K562 (cell line): Measurements from ENCODE around the gene FGGY. TPM values are rescaled to one million over a fixed set of nuclear protein-coding genes. Genes with fewer than 3 reads are reported as not detected.

ENCODE experiments used
- ATAC-seq: fragments of 200-7000 bp; cut with Tn5 transposase; 3 replicates; pipeline ENCODE4 v1.9.1; 2020; ENCODE audit warnings: moderate library complexity
- BruUV-seq: library from RNA; stranded (reverse); fragments of 400-500 nt; replicated peaks from 2 replicates; lab custom pipeline; 2021; lab: Mats Ljungman, UMichigan
- CTCF ChIA-PET: fragments of 300-600 bp; formaldehyde crosslinking; extraction: SDS; loops from one replicate; lab custom pipeline; 2021; ENCODE audit warnings: low intra/inter-chr PET ratio; lab: Yijun Ruan, JAX
- POLR2A ChIA-PET: fragments of 300-600, 350-650 bp; sonication (Branson Sonifier 250); formaldehyde crosslinking; extraction: SDS; loops from one replicate; lab custom pipeline; 2021; ENCODE audit warnings: antibody characterized with exemption, inconsistent platforms; lab: Yijun Ruan, JAX
- DNase-seq, 4 experiments: peaks; one replicate each; pipeline versions ENCODE4 v3.0.0 to v3.0.0-alpha.2; 2011 to 2018; ENCODE audit warnings: low spot score in 3 of 4, mixed read lengths in 3 of 4; ENCODE audit errors: extremely low read depth in 1 of 4
- FAIRE-seq: peaks from 2 replicates; lab custom pipeline; 2011; peaks lifted over from hg19 to GRCh38; lab: Jason Lieb, UNC
- H2AFZ ChIP-seq: 2 replicates; pipeline ENCODE4 v1.6.0; 2011; ENCODE audit warnings: low read depth, low read length, control low read depth, inconsistent platforms
- H3K27ac ChIP-seq: fragments of 200-600 bp; 3 replicates; pipeline ENCODE4 v1.8.0; 2011; ENCODE audit warnings: low read depth, mild to moderate bottlenecking, control low read depth, inconsistent platforms, low read length, moderate library complexity, mixed read lengths; ENCODE audit errors: extremely low read depth
- H3K27me3 ChIP-seq, 2 experiments: fragments of 300-600 bp in 1 of 2; 2 replicates in 1 of 2; 3 replicates in 1 of 2; pipeline versions ENCODE4 v1.6.0 to v1.8.0; 2011; ENCODE audit warnings: inconsistent platforms in 2 of 2, low read length in 2 of 2, mild to moderate bottlenecking in 1 of 2, mixed read lengths in 1 of 2, moderate library complexity in 1 of 2; ENCODE audit not compliant: control insufficient read depth in 2 of 2, insufficient read depth in 2 of 2
- H3K36me3 ChIP-seq: fragments of 300-600 bp; 3 replicates; pipeline ENCODE4 v1.8.0; 2011; ENCODE audit warnings: mild to moderate bottlenecking, low read length, inconsistent platforms; ENCODE audit not compliant: control insufficient read depth, insufficient read depth
- H3K4me1 ChIP-seq, 2 experiments: fragments of 200-600 bp in 1 of 2; replicated peaks in 1 of 2; 2 replicates in 1 of 2; 3 replicates in 1 of 2; pipeline versions ENCODE4 v1.5.1 to v1.8.0; 2011; ENCODE audit warnings: inconsistent platforms in 2 of 2, low read length in 2 of 2, mild to moderate bottlenecking in 1 of 2, mixed read lengths in 1 of 2, moderate library complexity in 1 of 2; ENCODE audit not compliant: control insufficient read depth in 2 of 2, insufficient read depth in 2 of 2
- H3K4me2 ChIP-seq: 2 replicates; pipeline ENCODE4 v1.6.1; 2011; ENCODE audit warnings: low read length, control low read depth, inconsistent platforms, mixed read lengths; ENCODE audit not compliant: insufficient read depth
- H3K4me3 ChIP-seq: fragments of 200-600 bp; sonication (generic), shearing (Covaris generic); 2 replicates; pipeline ENCODE4 v1.5.1; 2016; ENCODE audit warnings: control low read depth, inconsistent platforms
- H3K79me2 ChIP-seq: fragments of 200-600 bp; 3 replicates; pipeline ENCODE4 v1.8.0; 2011; ENCODE audit warnings: low read length, inconsistent platforms; ENCODE audit not compliant: control insufficient read depth, insufficient read depth
- H3K9ac ChIP-seq, 2 experiments: 2 replicates each; pipeline versions ENCODE4 v1.6.0 to v1.6.1; 2011; ENCODE audit warnings: low read depth in 2 of 2, low read length in 2 of 2, control low read depth in 1 of 2, inconsistent platforms in 1 of 2, mild to moderate bottlenecking in 1 of 2, mixed read lengths in 1 of 2; ENCODE audit not compliant: insufficient read depth in 1 of 2
- H3K9me1 ChIP-seq: one replicate; pipeline ENCODE4 v1.6.0; 2011; ENCODE audit warnings: inconsistent platforms, mild to moderate bottlenecking, low read length, moderate library complexity; ENCODE audit not compliant: control insufficient read depth, insufficient read depth
- H3K9me3 ChIP-seq: replicated peaks from 2 replicates; pipeline ENCODE4 v1.5.1; 2011; ENCODE audit warnings: low read depth, low read length, inconsistent platforms; ENCODE audit not compliant: control insufficient read depth, insufficient read depth
- H4K20me1 ChIP-seq: replicated peaks from 2 replicates; pipeline ENCODE4 v1.6.1; 2011; ENCODE audit warnings: low read length, inconsistent platforms, mixed read lengths; ENCODE audit not compliant: control insufficient read depth, insufficient read depth
- CAMTA2 ChIP-seq: fragments of 250-450 bp; sonication (Bioruptor Pico); conservative IDR thresholded peaks from 2 replicates; pipeline ENCODE4 v1.5.1; 2022
- FOXA1 ChIP-seq: fragments of 450-650 bp; IDR thresholded peaks from 2 replicates; pipeline ENCODE4 v1.6.1; 2016; ENCODE audit warnings: mild to moderate bottlenecking, borderline replicate concordance
- MED1 ChIP-seq: sonication (generic); formaldehyde crosslinking; IDR thresholded peaks from 2 replicates; pipeline ENCODE4 v1.8.1; 2023; ENCODE audit warnings: missing genetic modification reagents, borderline replicate concordance
- NCOA2 ChIP-seq, 2 experiments: fragments of 450-650 bp; IDR thresholded peaks; 2 replicates each; pipeline ENCODE4 v1.6.1; 2018; ENCODE audit warnings: mild to moderate bottlenecking in 2 of 2, moderate library complexity in 1 of 2; ENCODE audit not compliant: partially characterized antibody in 2 of 2
- PHF21A ChIP-seq: fragments of 450-650 bp; IDR thresholded peaks from 2 replicates; pipeline ENCODE4 v1.6.1; 2017; ENCODE audit warnings: low read depth, borderline replicate concordance
- RBM15 ChIP-seq: fragments of 200-400 bp; formaldehyde crosslinking; IDR thresholded peaks from 2 replicates; pipeline ENCODE4 v1.6.1; 2018; ENCODE audit warnings: mild to moderate bottlenecking, low read length, moderate library complexity; ENCODE audit not compliant: insufficient read depth
- RHOXF2B ChIP-seq: fragments of 250-450 bp; sonication (Bioruptor Pico); conservative IDR thresholded peaks from 2 replicates; pipeline ENCODE4 v1.5.1; 2021
- SETDB1 ChIP-seq: IDR thresholded peaks from one replicate; pipeline ENCODE4 v1.6.1; 2012; ENCODE audit warnings: low read length, control low read depth, inconsistent platforms
- TAF9B ChIP-seq: fragments of 450-650 bp; IDR thresholded peaks from 2 replicates; pipeline ENCODE4 v1.6.1; 2018; ENCODE audit warnings: mild to moderate bottlenecking; ENCODE audit not compliant: partially characterized antibody
- TSHZ1 ChIP-seq: fragments of 250-450 bp; sonication (Bioruptor Pico); IDR thresholded peaks from 2 replicates; pipeline ENCODE4 v1.4.0; 2020; ENCODE audit warnings: mild to moderate bottlenecking, moderate library complexity
- YY1 ChIP-seq, 3 experiments: IDR thresholded peaks; 2 replicates each; pipeline ENCODE4 v1.6.1; 2011; ENCODE audit warnings: low read length in 2 of 3, mild to moderate bottlenecking in 2 of 3, moderate library complexity in 2 of 3, borderline replicate concordance in 1 of 3, control low read depth in 1 of 3, low read depth in 1 of 3; ENCODE audit not compliant: insufficient read depth in 3 of 3, insufficient replicate concordance in 2 of 3, control insufficient read depth in 1 of 3, insufficient read length in 1 of 3; ENCODE audit errors: extremely low read depth in 1 of 3
- ZNF589 ChIP-seq: fragments of 200-800 bp; sonication (Bioruptor generic); IDR thresholded peaks from 2 replicates; pipeline ENCODE4 v1.6.1; 2016; ENCODE audit warnings: low read depth, missing genetic modification characterization, missing compliant biosample characterization
- WGBS: fragments of 100-300 bp; shearing (Covaris generic); methylation state at CpG from one replicate; pipeline ENCODE4 v1.1.6; 2016; ENCODE audit warnings: low coverage, mixed read lengths; ENCODE audit not compliant: insufficient coverage; ENCODE audit errors: missing lambda C conversion rate; 5-methylcytosine and 5-hydroxymethylcytosine counted together
- in situ Hi-C: fragments of 300-500 bp; cut with MboI; formaldehyde crosslinking; loops from 4 replicates; pipeline ENCODE4 v1.15.0; 2018; ENCODE audit warnings: inconsistent platforms, mixed read lengths
- intact Hi-C: fragments of 100-400 bp; cut with micrococcal nuclease; formaldehyde crosslinking; loops from 2 replicates; pipeline ENCODE4 v1.14.2; 2022
- polyA plus RNA-seq, 8 experiments: library from polyadenylated mRNA; depleted of rRNA in 4 of 8; stranded (reverse) in 5 of 8; unstranded in 3 of 8; fragments of >200 nt; fragmentation: Nextera tagmentation in 2 of 8; fragmentation: Illumina TruSeq in 1 of 8; extraction: Ambion mirVana in 2 of 8; extraction: Trizol in 1 of 8; gene quantifications; 2 replicates each; pipeline versions ENCODE4 v1.2.1 to v1.2.3, GENCODE V29; 2011 to 2014; ENCODE audit warnings: inconsistent platforms in 1 of 8, missing spikeins in 1 of 8
- total RNA-seq, 7 experiments: library from RNA; depleted of rRNA in 6 of 7; stranded (reverse); fragments of >200 nt in 6 of 7; fragmentation: Illumina TruSeq in 2 of 7; extraction: Trizol in 2 of 7; gene quantifications; 2 replicates each; pipeline versions ENCODE4 v1.2.1 to v1.2.3, GENCODE V29; 2011 to 2021; ENCODE audit warnings: low replicate concordance in 1 of 7

Gene FGGY
- total and polyA plus RNA-seq, 9 of the 15 experiments (the other 6 are each of a cell fraction or from before 2014, with no cell fraction given): 9.7 to 19.2 (median 12.6) TPM

- no peak for TF ChIP-seq RBM15
- no peak for TF ChIP-seq PHF21A
- TF ChIP-seq RHOXF2B: no peak
Observed at GRCh38 chr1:59333626-59334277, 36.9 kb downstream of the FGGY start (continued).

- no peaks in the 10 kb centered on the region for H4K20me1 ChIP-seq
- intact Hi-C loops: no loop called here
- DNase-seq (no peak), ATAC-seq (no peak), FAIRE-seq (no peak)
- no peak overlapping the region for H2AFZ ChIP-seq
- H3K27ac ChIP-seq: no peak overlapping the region
- BruUV-seq: no TSS peak
- ChIA-PET CTCF (no interaction called here), POLR2A (interaction anchor here (0.6 to 1.3 kb wide), 3 partner anchors 9 to 100 kb away, joined by 3 to 6 read pairs (median 3); no protein-coding TSS in a partner anchor)
- no peaks in the 10 kb centered on the region for H3K79me2 ChIP-seq
- no peaks in the 10 kb centered on the region for H3K4me1 ChIP-seq
- H3K9me1 ChIP-seq: no peaks in the 10 kb centered on the region
- H3K9ac ChIP-seq: no peak overlapping the region
- H3K4me2 ChIP-seq: no peak overlapping the region
- in situ Hi-C loops: no loop called here
- no peaks in the 10 kb centered on the region for H3K9me3 ChIP-seq
- 16% methylated on average over 5 of the region's 5 CpGs for WGBS
- H3K36me3 ChIP-seq: no peaks in the 10 kb centered on the region
- no peak overlapping the region for H3K4me3 ChIP-seq
- H3K27me3 ChIP-seq: no peaks in the 10 kb centered on the region
- no peak for TF ChIP-seq TAF9B
- no peak for TF ChIP-seq CAMTA2 (CRISPR knock-in tag)
- TF ChIP-seq MED1 (CRISPR knock-in tag): no peak
- no peak for TF ChIP-seq TSHZ1 (CRISPR knock-in tag)
- no peak for TF ChIP-seq FOXA1
- TF ChIP-seq ZNF589 (CRISPR knock-in tag): no peak
- no peak for TF ChIP-seq SETDB1
- TF ChIP-seq NCOA2 (IDR thresholded peaks at IDR 0.05; ENCODE audit: partially characterized antibody in 2 of 2): no peak
- no peak for TF ChIP-seq YY1 (IDR thresholded peaks at IDR 0.05; ENCODE audit: borderline replicate concordance in 1 of 3, control insufficient read depth in 1 of 3, extremely low read depth in 1 of 3, insufficient read depth in 3 of 3, insufficient read length in 1 of 3, insufficient replicate concordance in 2 of 3, low read depth in 1 of 3, low read length in 2 of 3)
Observed at GRCh38 chr1:59340411-59341307, 43.8 kb downstream of the FGGY start.
